Stimulated activated CD4-positive, alpha-beta T cell treated with anti-CD3 and anti-CD28 coated beads, Interleukin-2, amount 100 ng/mL, for 24 hours (primary cell): ENCODE data around the gene POLR2E.

Experiments
- DNase-seq, 2 donors: peaks; one replicate each; pipeline ENCODE4 v3.0.0-alpha.2; 2020

The POLR2E gene

GRCh38 chr19:1076046-1076386, 19.2 kb downstream of the POLR2E start:
- no peak for DNase-seq

DNA sequence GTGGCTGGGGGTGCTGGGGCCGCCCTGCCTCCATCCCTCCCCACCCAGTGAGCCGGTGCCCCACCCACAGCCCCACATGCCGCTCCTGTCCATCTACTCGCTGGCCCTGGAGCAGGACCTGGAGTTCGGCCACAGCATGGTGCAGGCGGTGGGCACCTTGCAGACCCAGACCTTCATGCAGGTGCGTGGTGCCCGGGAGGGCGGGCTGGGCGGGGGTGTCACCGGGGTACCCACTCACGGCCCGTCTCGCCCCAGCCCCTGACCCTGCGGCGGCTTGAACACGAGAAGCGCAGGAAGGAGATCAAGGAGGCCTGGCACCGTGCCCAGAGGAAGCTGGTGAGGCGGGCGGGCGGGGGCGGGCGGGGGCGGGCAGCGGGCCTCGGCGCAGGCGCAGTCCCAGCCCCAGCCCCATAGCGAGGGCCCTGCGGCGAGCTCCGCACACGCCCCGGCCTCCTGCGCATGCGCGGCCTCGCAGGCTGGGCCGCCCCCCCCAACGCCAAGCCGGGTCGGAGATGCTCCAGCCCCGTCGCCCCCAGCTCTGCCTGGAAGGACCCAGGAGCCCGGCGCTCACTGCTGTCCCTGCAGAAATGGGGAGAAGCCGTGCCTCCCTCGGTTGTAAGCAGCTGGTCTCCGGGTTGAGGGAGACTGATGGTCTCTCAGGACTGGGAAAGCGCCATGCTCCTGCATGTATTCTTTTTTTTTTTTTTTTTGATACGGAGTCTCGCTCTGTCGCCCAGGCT, 20.5 kb downstream of the POLR2E start:
- DNase-seq, result peak; percentile 82 to 90

GRCh38 chr19:1073956-1074517, 21.1 kb downstream of the POLR2E start:
- no peak for DNase-seq

- DNase-seq, result no peak
Observed at GRCh38 chr19:1073063-1073955, 21.9 kb downstream of the POLR2E start.

- no peak for DNase-seq
Observed at GRCh38 chr19:1072371-1073015, 22.7 kb downstream of the POLR2E start.

GRCh38 chr19:1070931-1071791, 24.0 kb downstream of the POLR2E start:
- DNase-seq, result no peak

- DNase-seq, result no peak
Observed at GRCh38 chr19:1070576-1070930, 24.6 kb downstream of the POLR2E start.

GRCh38 chr19:1069009-1069779, 26.0 kb downstream of the POLR2E start:
- DNase-seq, result peak in 1 of 2 donors; percentile 66

DNA sequence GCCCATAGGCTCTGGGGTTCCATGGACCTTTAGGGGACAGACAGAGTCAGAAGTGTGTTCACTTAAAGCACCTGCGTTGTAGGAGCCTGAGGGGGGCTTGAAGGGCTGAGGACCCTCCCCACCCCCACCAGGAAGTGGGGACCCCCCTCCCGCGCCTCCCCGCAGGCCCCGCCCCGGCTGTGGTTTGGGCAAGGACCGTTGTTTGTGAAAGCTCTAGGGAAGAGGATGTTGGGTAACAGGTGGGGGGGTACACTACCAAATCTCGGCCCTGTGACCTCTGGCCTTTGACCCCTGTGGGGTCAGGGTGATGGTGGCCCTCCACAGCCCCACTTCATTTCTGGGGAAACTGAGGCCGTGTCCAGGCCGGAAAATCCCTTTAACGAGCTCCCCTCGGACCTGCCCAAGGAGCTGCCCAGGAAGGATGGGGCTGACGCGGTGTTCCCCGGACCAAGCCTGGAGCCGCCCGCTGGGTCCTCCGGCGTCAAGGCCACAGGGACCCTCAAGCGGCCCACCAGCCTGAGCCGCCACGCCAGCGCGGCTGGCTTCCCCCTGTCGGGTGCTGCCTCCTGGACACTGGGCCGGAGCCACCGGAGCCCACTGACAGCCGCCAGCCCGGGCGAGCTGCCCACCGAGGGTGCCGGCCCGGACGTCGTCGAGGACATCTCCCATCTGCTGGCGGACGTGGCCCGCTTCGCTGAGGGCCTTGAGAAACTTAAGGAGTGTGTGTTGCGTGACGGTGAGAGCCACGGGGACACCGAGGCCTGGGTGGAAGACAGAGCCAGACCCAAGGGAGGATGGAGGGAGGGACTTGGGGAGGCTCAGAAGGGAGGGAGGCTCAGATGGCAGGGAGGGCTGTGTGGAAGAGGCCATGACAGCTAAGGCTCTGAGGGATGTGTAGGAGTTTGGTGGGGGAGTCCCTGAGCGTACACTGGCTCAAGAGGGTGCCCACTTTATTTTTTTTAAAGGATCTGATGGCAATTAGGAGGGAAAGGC, 26.9 kb downstream of the POLR2E start:
- peak in 1 of 2 donors; percentile 66 for DNase-seq

- peak in 1 of 2 donors; percentile 70 for DNase-seq
Observed at GRCh38 chr19:1067341-1067957, 27.7 kb downstream of the POLR2E start.

DNA sequence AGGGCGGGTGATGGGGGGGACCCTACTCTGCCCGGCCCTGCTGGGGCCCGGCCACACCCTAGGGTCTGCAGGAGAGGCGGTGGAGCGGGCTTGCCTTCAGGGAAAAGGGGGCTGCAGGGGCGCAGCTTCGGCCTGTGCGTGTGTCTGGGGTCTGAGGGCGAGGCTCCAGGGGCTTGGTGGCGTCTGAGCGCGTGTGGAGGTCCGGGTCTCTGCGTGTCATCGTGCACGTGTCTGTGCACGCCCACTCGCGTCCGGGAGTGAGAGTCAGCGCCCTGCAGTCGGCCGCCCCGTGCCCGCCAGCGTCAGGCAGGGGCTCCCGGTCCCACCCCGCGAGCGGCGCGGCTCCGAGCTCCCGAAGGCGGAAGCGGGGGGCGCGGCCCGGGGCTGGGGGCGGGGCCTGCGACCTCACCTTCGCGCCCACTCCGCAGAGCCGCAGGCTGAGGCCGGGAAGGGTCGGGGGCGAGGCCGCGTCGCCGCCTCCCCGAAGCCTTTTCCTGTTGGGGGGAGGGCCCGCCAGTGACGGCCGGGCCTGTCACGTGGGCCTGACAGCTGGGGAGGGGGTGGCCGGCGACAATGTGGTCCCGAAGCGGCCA, 28.3 kb downstream of the POLR2E start, which contains the start of gene ARHGAP45:
Gene ARHGAP45 (plus strand): TSS at position 420 of the 593 bp plus-strand sequence. CDS start 239 bp downstream, outside the sequence.
- DNase-seq, result peak; percentile 78 to 87

DNA sequence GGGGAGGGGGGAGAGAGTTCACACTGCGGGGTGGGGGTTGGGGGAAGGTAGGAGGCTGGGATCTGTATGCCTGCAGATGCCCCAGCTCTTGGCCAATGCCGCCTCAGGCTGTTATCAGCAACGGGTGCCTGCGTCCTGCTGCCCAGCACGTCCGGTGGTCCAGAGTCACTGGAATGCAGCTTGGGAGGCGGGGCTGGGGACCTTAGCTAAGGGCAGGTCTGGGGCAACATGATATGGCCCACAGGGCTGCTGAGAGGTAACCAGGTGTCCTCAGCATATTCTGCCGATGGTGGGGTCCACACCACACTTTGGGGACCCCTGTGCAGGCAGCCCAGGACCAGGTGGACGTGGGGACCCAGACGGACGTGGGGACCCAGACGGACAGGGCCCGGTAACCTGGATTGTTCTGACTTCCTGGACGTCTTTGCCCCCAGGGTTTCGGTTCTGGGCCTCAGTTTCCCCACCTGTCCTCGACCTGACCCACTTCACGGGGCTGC, 28.9 kb downstream of the POLR2E start:
- DNase-seq, result no peak

- no peak for DNase-seq
Observed at GRCh38 chr19:1065606-1066109, 29.5 kb downstream of the POLR2E start.

GRCh38 chr19:1064661-1065605, 30.2 kb downstream of the POLR2E start:
- peak; percentile 77 to 81 for DNase-seq

- DNase-seq, result no peak
Observed at GRCh38 chr19:1063909-1064660, 31.1 kb downstream of the POLR2E start.

DNA sequence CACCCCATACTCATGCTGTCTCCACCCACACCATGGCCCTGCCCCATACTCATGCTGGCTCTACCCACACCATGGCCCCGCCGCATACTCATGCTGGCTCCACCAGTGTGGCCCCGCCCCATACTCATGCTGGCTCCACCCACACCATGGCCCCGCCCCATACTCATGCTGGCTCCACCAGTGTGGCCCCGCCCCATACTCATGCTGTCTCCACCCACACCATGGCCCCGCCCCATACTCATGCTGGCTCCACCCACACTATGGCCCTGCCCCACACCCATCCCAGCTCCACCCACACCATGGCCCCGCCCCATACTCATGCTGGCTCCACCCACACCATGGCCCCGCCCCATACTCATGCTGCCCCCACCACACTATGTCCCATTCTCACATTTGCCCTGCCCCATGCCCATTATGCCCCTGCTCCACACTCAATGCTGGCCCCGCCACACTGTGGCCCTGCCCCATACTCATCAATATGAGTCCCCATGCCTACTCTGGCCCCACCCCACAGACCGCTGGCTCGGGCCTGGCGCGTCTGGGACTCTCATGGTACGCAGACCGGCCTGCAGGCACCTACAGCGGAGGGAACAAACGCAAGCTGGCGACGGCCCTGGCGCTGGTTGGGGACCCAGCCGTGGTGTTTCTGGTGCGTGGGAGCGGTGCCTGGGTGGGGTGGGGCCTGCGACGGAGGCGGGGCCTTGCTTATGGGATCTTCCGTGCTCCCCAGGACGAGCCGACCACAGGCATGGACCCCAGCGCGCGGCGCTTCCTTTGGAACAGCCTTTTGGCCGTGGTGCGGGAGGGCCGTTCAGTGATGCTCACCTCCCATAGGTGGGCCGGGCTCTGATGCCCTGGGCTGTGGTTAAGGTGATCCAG, 31.9 kb downstream of the POLR2E start:
- peak; percentile 59 to 61 for DNase-seq
